Measurements from ENCODE around the gene CD99L2. TPM values are rescaled to one million over a fixed set of nuclear protein-coding genes. Genes with fewer than 3 reads are reported as not detected.

Gene CD99L2
- total RNA-seq, 2 donors from 2014 or later, result 12.3 to 15.4 TPM

- intact Hi-C loops (cut with DNase I), result no loop called here
- Histone ChIP-seq H3K27me3 (no peaks in the 10 kb centered on the region), H3K4me3 (no peak overlapping the region), H3K4me1 (no peaks in the 10 kb centered on the region), H3K9ac (ENCODE audit: low read depth in 2 of 2, low read length in 2 of 2) (no peak overlapping the region), H3K36me3 (no peaks in the 10 kb centered on the region), H3K9me3 (no peaks in the 10 kb centered on the region), H3K27ac (no peak overlapping the region)
- DNase-seq, result no peak
- TF ChIP-seq, protein P1, sequence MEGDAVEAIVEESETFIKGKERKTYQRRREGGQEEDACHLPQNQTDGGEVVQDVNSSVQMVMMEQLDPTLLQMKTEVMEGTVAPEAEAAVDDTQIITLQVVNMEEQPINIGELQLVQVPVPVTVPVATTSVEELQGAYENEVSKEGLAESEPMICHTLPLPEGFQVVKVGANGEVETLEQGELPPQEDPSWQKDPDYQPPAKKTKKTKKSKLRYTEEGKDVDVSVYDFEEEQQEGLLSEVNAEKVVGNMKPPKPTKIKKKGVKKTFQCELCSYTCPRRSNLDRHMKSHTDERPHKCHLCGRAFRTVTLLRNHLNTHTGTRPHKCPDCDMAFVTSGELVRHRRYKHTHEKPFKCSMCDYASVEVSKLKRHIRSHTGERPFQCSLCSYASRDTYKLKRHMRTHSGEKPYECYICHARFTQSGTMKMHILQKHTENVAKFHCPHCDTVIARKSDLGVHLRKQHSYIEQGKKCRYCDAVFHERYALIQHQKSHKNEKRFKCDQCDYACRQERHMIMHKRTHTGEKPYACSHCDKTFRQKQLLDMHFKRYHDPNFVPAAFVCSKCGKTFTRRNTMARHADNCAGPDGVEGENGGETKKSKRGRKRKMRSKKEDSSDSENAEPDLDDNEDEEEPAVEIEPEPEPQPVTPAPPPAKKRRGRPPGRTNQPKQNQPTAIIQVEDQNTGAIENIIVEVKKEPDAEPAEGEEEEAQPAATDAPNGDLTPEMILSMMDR (IDR thresholded peaks at IDR 0.05), result no peak
These were observed 27.8 kb upstream of the CD99L2 start for GRCh38 chrX:150926304-150926703.

DNA sequence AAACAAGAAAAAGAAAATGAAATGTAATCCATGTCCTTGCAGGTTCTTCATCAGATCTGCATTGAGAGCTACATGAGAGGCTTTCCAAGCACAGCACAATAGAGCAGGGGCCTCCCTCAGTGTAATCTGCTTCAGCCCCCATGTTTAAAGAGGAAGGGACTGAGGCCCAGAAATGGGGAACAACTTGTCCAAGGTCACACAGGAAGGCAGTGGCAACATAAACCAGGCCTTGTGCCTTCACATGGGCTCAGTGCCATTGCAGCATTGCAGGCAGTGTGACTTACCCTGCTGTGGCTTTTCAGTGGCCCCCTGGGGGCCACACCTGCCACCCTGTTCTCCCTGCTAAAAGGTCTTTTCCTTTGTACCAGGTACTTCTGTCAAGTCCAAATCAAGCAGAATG lies 20.9 kb upstream of the CD99L2 start:
- Histone ChIP-seq H3K36me3 (no peaks in the 10 kb centered on the region), H3K4me3 (no peak overlapping the region), H3K9me3 (no peaks in the 10 kb centered on the region), H3K9ac (ENCODE audit: low read depth in 2 of 2, low read length in 2 of 2) (no peak overlapping the region), H3K27ac (no peak overlapping the region), H3K4me1 (no peaks in the 10 kb centered on the region), H3K27me3 (no peaks in the 10 kb centered on the region)
- intact Hi-C loops (cut with DNase I), result no loop called here
- TF ChIP-seq, protein P1 (IDR thresholded peaks at IDR 0.05), result no peak
- no peak for DNase-seq

DNA sequence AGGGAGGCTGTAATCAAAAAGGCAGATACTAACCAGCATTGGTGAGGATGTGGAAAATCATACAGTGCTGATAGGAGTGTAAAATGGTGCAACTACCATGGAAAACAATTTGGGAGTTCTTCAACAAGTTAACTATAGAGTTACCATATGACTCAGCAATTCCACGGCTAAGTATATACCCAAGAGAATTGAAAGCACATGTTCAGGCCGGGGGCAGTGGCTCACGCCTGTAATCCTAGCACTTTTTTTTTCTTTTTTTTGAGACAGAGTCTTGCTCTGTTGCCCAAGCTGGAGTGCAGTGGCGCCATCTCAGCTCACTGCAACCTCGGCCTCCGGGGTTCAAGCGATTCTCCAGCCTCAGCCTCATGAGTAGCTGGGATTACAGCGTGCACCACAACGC lies 15.0 kb upstream of the CD99L2 start:
- H3K27me3 ChIP-seq, result no peaks in the 10 kb centered on the region
- intact Hi-C loops (cut with DNase I), result no loop called here

GRCh38 chrX:150907474-150907873 lies 9.0 kb upstream of the CD99L2 start:
- no peaks in the 10 kb centered on the region for H3K27me3 ChIP-seq
- H3K9me3 ChIP-seq, result no peaks in the 10 kb centered on the region
- no peak for DNase-seq
- no peak overlapping the region for H3K27ac ChIP-seq
- H3K36me3 ChIP-seq, result no peaks in the 10 kb centered on the region
- no peaks in the 10 kb centered on the region for H3K4me1 ChIP-seq
- intact Hi-C loops (cut with DNase I), result no loop called here
- TF ChIP-seq, protein P1 (IDR thresholded peaks at IDR 0.05), result no peak
- no peak overlapping the region for H3K4me3 ChIP-seq
- no peak overlapping the region for H3K9ac ChIP-seq (ENCODE audit: low read depth in 2 of 2, low read length in 2 of 2)

More for the DNA sequence above, 15.0 kb upstream of the CD99L2 start:
- Histone ChIP-seq H3K27ac (no peak overlapping the region), H3K4me3 (no peak overlapping the region), H3K9ac (ENCODE audit: low read depth in 2 of 2, low read length in 2 of 2) (no peak overlapping the region), H3K4me1 (no peaks in the 10 kb centered on the region), H3K9me3 (no peaks in the 10 kb centered on the region), H3K36me3 (no peaks in the 10 kb centered on the region)
- TF ChIP-seq, protein P1 (IDR thresholded peaks at IDR 0.05), result no peak
- no peak for DNase-seq

- Histone ChIP-seq H3K36me3 (no peaks in the 10 kb centered on the region), H3K27me3 (no peaks in the 10 kb centered on the region)
- intact Hi-C loops (cut with DNase I), result no loop called here
These were observed 8.2 kb upstream of the CD99L2 start for GRCh38 chrX:150906694-150907093.

More at GRCh38 chrX:150906694-150907093, 8.2 kb upstream of the CD99L2 start:
- H3K4me3 ChIP-seq, result no peak overlapping the region
- H3K4me1 ChIP-seq, result no peaks in the 10 kb centered on the region
- no peak overlapping the region for H3K27ac ChIP-seq
- H3K9ac ChIP-seq (ENCODE audit: low read depth in 2 of 2, low read length in 2 of 2), result no peak overlapping the region
- H3K9me3 ChIP-seq, result no peaks in the 10 kb centered on the region
- TF ChIP-seq, protein P1 (IDR thresholded peaks at IDR 0.05), result no peak
- no peak for DNase-seq
